ENCODE results near the gene C22orf23. TPM values are rescaled to one million over a fixed set of nuclear protein-coding genes. Genes with fewer than 3 reads are reported as not detected.

Gene C22orf23
- total and polyA plus RNA-seq, 5 donors from 2014 or later, result not detected

- Mint-ChIP-seq H3K27ac (no peak overlapping the region), H3K36me3 (peaks cover 20% of the 10 kb centered on the region), H3K9me3 (peaks cover 0 to 1% (median 0%) of the 10 kb centered on the region in 7 donors), H3K4me3 (no peak overlapping the region), H3K4me1 (peaks cover 0 to 4% (median 0%) of the 10 kb centered on the region in 4 donors), H3K27me3 (no peaks in the 10 kb centered on the region)
- no peaks in the 10 kb centered on the region for H3K4me1 ChIP-seq (ENCODE audit: control insufficient read depth, insufficient read depth, low read length, poor library complexity, severe bottlenecking)
- no peaks in the 10 kb centered on the region for H3K27me3 ChIP-seq (ENCODE audit: control insufficient read depth, insufficient read depth, low read length)
- DNase-seq, result no peak
- H3K27ac ChIP-seq (ENCODE audit: insufficient read depth, low read length, poor library complexity, severe bottlenecking), result no peak overlapping the region
- H3K4me3 ChIP-seq (ENCODE audit: low read depth, low read length), result no peak overlapping the region
- H3K36me3 ChIP-seq (ENCODE audit: control insufficient read depth, insufficient read depth, low read length), result peaks cover 20% of the 10 kb centered on the region
- H3K9me3 ChIP-seq (ENCODE audit: control insufficient read depth in 2 of 2, low read length in 2 of 2), result no peaks in the 10 kb centered on the region
- ATAC-seq (ENCODE audit: low read depth in 2 of 2), result no peak
Observed at GRCh38 chr22:37925767-37926166, 27.6 kb downstream of the C22orf23 start.

- ATAC-seq (ENCODE audit: low read depth in 2 of 2), result no peak
- Histone ChIP-seq H3K4me3 (ENCODE audit: low read depth, low read length) (no peak overlapping the region), H3K4me1 (ENCODE audit: control insufficient read depth, insufficient read depth, low read length, poor library complexity, severe bottlenecking) (no peaks in the 10 kb centered on the region), H3K27ac (ENCODE audit: insufficient read depth, low read length, poor library complexity, severe bottlenecking) (no peak overlapping the region), H3K36me3 (ENCODE audit: control insufficient read depth, insufficient read depth, low read length) (peaks cover 20% of the 10 kb centered on the region), H3K9me3 (ENCODE audit: control insufficient read depth in 2 of 2, low read length in 2 of 2) (no peaks in the 10 kb centered on the region), H3K27me3 (ENCODE audit: control insufficient read depth, insufficient read depth, low read length) (no peaks in the 10 kb centered on the region)
- no peak overlapping the region for H3K4me3 Mint-ChIP-seq
- peaks cover 0 to 1% (median 0%) of the 10 kb centered on the region in 7 donors for H3K9me3 Mint-ChIP-seq
- DNase-seq, result no peak
- H3K27ac Mint-ChIP-seq, result no peak overlapping the region
- H3K4me1 Mint-ChIP-seq, result peaks cover 0 to 4% (median 0%) of the 10 kb centered on the region in 4 donors
- no peaks in the 10 kb centered on the region for H3K27me3 Mint-ChIP-seq
- peaks cover 20% of the 10 kb centered on the region for H3K36me3 Mint-ChIP-seq
Observed at GRCh38 chr22:37925330-37925729, 28.1 kb downstream of the C22orf23 start.

- peaks cover 24% of the 10 kb centered on the region for H3K36me3 Mint-ChIP-seq
- no peaks in the 10 kb centered on the region for H3K27me3 Mint-ChIP-seq
- H3K4me3 Mint-ChIP-seq, result no peak overlapping the region
- Histone ChIP-seq H3K27me3 (ENCODE audit: control insufficient read depth, insufficient read depth, low read length) (no peaks in the 10 kb centered on the region), H3K4me1 (ENCODE audit: control insufficient read depth, insufficient read depth, low read length, poor library complexity, severe bottlenecking) (no peaks in the 10 kb centered on the region), H3K27ac (ENCODE audit: insufficient read depth, low read length, poor library complexity, severe bottlenecking) (no peak overlapping the region), H3K36me3 (ENCODE audit: control insufficient read depth, insufficient read depth, low read length) (peaks cover 23% of the 10 kb centered on the region), H3K4me3 (ENCODE audit: low read depth, low read length) (no peak overlapping the region), H3K9me3 (ENCODE audit: control insufficient read depth in 2 of 2, low read length in 2 of 2) (no peaks in the 10 kb centered on the region)
- H3K4me1 Mint-ChIP-seq, result peaks cover 0 to 9% (median 2%) of the 10 kb centered on the region in 4 donors
- peaks cover 0 to 1% (median 0%) of the 10 kb centered on the region in 7 donors for H3K9me3 Mint-ChIP-seq
- no peak overlapping the region for H3K27ac Mint-ChIP-seq
- no peak for ATAC-seq (ENCODE audit: low read depth in 2 of 2)
- DNase-seq, result no peak
Observed at GRCh38 chr22:37924386-37925065, 28.9 kb downstream of the C22orf23 start.

GRCh38 chr22:37923927-37924326, 29.5 kb downstream of the C22orf23 start:
- peaks cover 21% of the 10 kb centered on the region for H3K36me3 Mint-ChIP-seq
- H3K4me3 Mint-ChIP-seq, result no peak overlapping the region
- H3K9me3 ChIP-seq (ENCODE audit: control insufficient read depth in 2 of 2, low read length in 2 of 2), result no peaks in the 10 kb centered on the region
- H3K4me3 ChIP-seq (ENCODE audit: low read depth, low read length), result no peak overlapping the region
- ATAC-seq (ENCODE audit: low read depth in 2 of 2) (no peak), DNase-seq (no peak)
- no peak overlapping the region for H3K27ac ChIP-seq (ENCODE audit: insufficient read depth, low read length, poor library complexity, severe bottlenecking)
- peaks cover 21% of the 10 kb centered on the region for H3K36me3 ChIP-seq (ENCODE audit: control insufficient read depth, insufficient read depth, low read length)
- no peaks in the 10 kb centered on the region for H3K27me3 ChIP-seq (ENCODE audit: control insufficient read depth, insufficient read depth, low read length)
- no peaks in the 10 kb centered on the region for H3K4me1 ChIP-seq (ENCODE audit: control insufficient read depth, insufficient read depth, low read length, poor library complexity, severe bottlenecking)
- peaks cover 0 to 4% (median 2%) of the 10 kb centered on the region in 4 donors for H3K4me1 Mint-ChIP-seq
- peak overlapping the region in 1 of 3 donors; percentile 9 for H3K27ac Mint-ChIP-seq
- H3K9me3 Mint-ChIP-seq, result peaks cover 0 to 1% (median 0%) of the 10 kb centered on the region in 7 donors
- no peaks in the 10 kb centered on the region for H3K27me3 Mint-ChIP-seq

- Histone ChIP-seq H3K9me3 (ENCODE audit: control insufficient read depth in 2 of 2, low read length in 2 of 2) (no peaks in the 10 kb centered on the region), H3K36me3 (ENCODE audit: control insufficient read depth, insufficient read depth, low read length) (peaks cover 23% of the 10 kb centered on the region), H3K27me3 (ENCODE audit: control insufficient read depth, insufficient read depth, low read length) (no peaks in the 10 kb centered on the region), H3K27ac (ENCODE audit: insufficient read depth, low read length, poor library complexity, severe bottlenecking) (no peak overlapping the region), H3K4me3 (ENCODE audit: low read depth, low read length) (no peak overlapping the region), H3K4me1 (ENCODE audit: control insufficient read depth, insufficient read depth, low read length, poor library complexity, severe bottlenecking) (no peaks in the 10 kb centered on the region)
- Mint-ChIP-seq H3K9me3 (no peaks in the 10 kb centered on the region), H3K36me3 (peaks cover 17% of the 10 kb centered on the region), H3K27ac (no peak overlapping the region), H3K27me3 (no peaks in the 10 kb centered on the region), H3K4me3 (no peak overlapping the region), H3K4me1 (peaks cover 0 to 4% (median 2%) of the 10 kb centered on the region in 4 donors)
- ATAC-seq (ENCODE audit: low read depth in 2 of 2) (peak in 1 of 2 donors; percentile 22), DNase-seq (no peak)
Observed at GRCh38 chr22:37922191-37922590, 31.2 kb downstream of the C22orf23 start.

- Mint-ChIP-seq H3K9me3 (no peaks in the 10 kb centered on the region), H3K4me3 (no peak overlapping the region), H3K27me3 (no peaks in the 10 kb centered on the region), H3K36me3 (peaks cover 13% of the 10 kb centered on the region), H3K27ac (peak overlapping the region in 2 of 3 donors; percentile 82 to 95), H3K4me1 (peaks cover 0 to 4% (median 2%) of the 10 kb centered on the region in 4 donors)
- Histone ChIP-seq H3K4me3 (ENCODE audit: low read depth, low read length) (no peak overlapping the region), H3K4me1 (ENCODE audit: control insufficient read depth, insufficient read depth, low read length, poor library complexity, severe bottlenecking) (no peaks in the 10 kb centered on the region), H3K9me3 (ENCODE audit: control insufficient read depth in 2 of 2, low read length in 2 of 2) (no peaks in the 10 kb centered on the region), H3K27me3 (ENCODE audit: control insufficient read depth, insufficient read depth, low read length) (no peaks in the 10 kb centered on the region), H3K27ac (ENCODE audit: insufficient read depth, low read length, poor library complexity, severe bottlenecking) (no peak overlapping the region), H3K36me3 (ENCODE audit: control insufficient read depth, insufficient read depth, low read length) (peaks cover 23% of the 10 kb centered on the region)
- DNase-seq (no peak), ATAC-seq (ENCODE audit: low read depth in 2 of 2) (no peak)
Observed at GRCh38 chr22:37920126-37920525, 33.3 kb downstream of the C22orf23 start.

GRCh38 chr22:37918580-37919270, 34.7 kb downstream of the C22orf23 start:
- H3K36me3 Mint-ChIP-seq, result peaks cover 13% of the 10 kb centered on the region

More at GRCh38 chr22:37918580-37919270, 34.7 kb downstream of the C22orf23 start:
- Histone ChIP-seq H3K9me3 (ENCODE audit: control insufficient read depth in 2 of 2, low read length in 2 of 2) (no peaks in the 10 kb centered on the region), H3K36me3 (ENCODE audit: control insufficient read depth, insufficient read depth, low read length) (peaks cover 23% of the 10 kb centered on the region), H3K4me1 (ENCODE audit: control insufficient read depth, insufficient read depth, low read length, poor library complexity, severe bottlenecking) (no peaks in the 10 kb centered on the region), H3K27ac (ENCODE audit: insufficient read depth, low read length, poor library complexity, severe bottlenecking) (no peak overlapping the region), H3K27me3 (ENCODE audit: control insufficient read depth, insufficient read depth, low read length) (no peaks in the 10 kb centered on the region), H3K4me3 (ENCODE audit: low read depth, low read length) (no peak overlapping the region)
- Mint-ChIP-seq H3K9me3 (no peaks in the 10 kb centered on the region), H3K4me1 (peaks cover 0 to 4% (median 2%) of the 10 kb centered on the region in 4 donors), H3K4me3 (no peak overlapping the region), H3K27me3 (no peaks in the 10 kb centered on the region), H3K27ac (no peak overlapping the region)
- DNase-seq, result no peak
- no peak for ATAC-seq (ENCODE audit: low read depth in 2 of 2)
